ENCODE measurements around the gene SKOR1. TPM values are rescaled to one million over a fixed set of nuclear protein-coding genes. Genes with fewer than 3 reads are reported as not detected.

Gene SKOR1
- total RNA-seq, 1 donor, result 0.36 TPM

GRCh38 chr15:67863442-67863987 is 38.2 kb downstream of the SKOR1 start:
- H4K20me1 ChIP-seq (ENCODE audit: insufficient read depth, low read length), result no peaks in the 10 kb centered on the region
- H3K4me1 ChIP-seq (ENCODE audit: insufficient read depth, low read length), result peaks cover 9% of the 10 kb centered on the region
- DNase-seq (ENCODE audit: insufficient read length, low spot score, missing footprints), result peak; percentile 95
- H3K27ac ChIP-seq (ENCODE audit: low read depth, low read length), result no peak overlapping the region
- H3K79me2 ChIP-seq (ENCODE audit: insufficient read depth, low read length), result no peaks in the 10 kb centered on the region
- H3K36me3 ChIP-seq (ENCODE audit: insufficient read depth, low read length), result no peaks in the 10 kb centered on the region
- H3K4me3 ChIP-seq (ENCODE audit: insufficient read depth, low read length), result peak overlapping the region; percentile 64
- no peaks in the 10 kb centered on the region for H3K9me3 ChIP-seq (ENCODE audit: low read depth, low read length)
- peaks cover 17% of the 10 kb centered on the region for H3K27me3 ChIP-seq (ENCODE audit: insufficient read depth, low read length)
- peak overlapping the region; percentile 98 for H2AFZ ChIP-seq (ENCODE audit: low read length)
- peak overlapping the region; percentile 74 for H3K4me2 ChIP-seq (ENCODE audit: insufficient read depth, low read length)
- peak; percentile 79 for TF ChIP-seq CTCF (IDR thresholded peaks at IDR 0.05; ENCODE audit: extremely low read depth, low read depth, low read length)

GRCh38 chr15:67865331-67865730 is 40.0 kb downstream of the SKOR1 start:
- peak; percentile 72 for DNase-seq (ENCODE audit: insufficient read length, low spot score, missing footprints)
- Histone ChIP-seq H3K36me3 (ENCODE audit: insufficient read depth, low read length) (no peaks in the 10 kb centered on the region), H3K9me3 (ENCODE audit: low read depth, low read length) (no peaks in the 10 kb centered on the region), H3K4me1 (ENCODE audit: insufficient read depth, low read length) (peaks cover 9% of the 10 kb centered on the region), H3K4me2 (ENCODE audit: insufficient read depth, low read length) (peak overlapping the region; percentile 4), H3K27ac (ENCODE audit: low read depth, low read length) (no peak overlapping the region), H3K4me3 (ENCODE audit: insufficient read depth, low read length) (no peak overlapping the region), H3K79me2 (ENCODE audit: insufficient read depth, low read length) (no peaks in the 10 kb centered on the region), H3K27me3 (ENCODE audit: insufficient read depth, low read length) (peaks cover 17% of the 10 kb centered on the region), H4K20me1 (ENCODE audit: insufficient read depth, low read length) (no peaks in the 10 kb centered on the region), H2AFZ (ENCODE audit: low read length) (no peak overlapping the region)
- no peak for TF ChIP-seq CTCF (IDR thresholded peaks at IDR 0.05; ENCODE audit: extremely low read depth, low read depth, low read length)

GRCh38 chr15:67865766-67866165 is 40.5 kb downstream of the SKOR1 start:
- H3K4me1 ChIP-seq (ENCODE audit: insufficient read depth, low read length), result peaks cover 9% of the 10 kb centered on the region
- H3K9me3 ChIP-seq (ENCODE audit: low read depth, low read length), result no peaks in the 10 kb centered on the region
- H3K27me3 ChIP-seq (ENCODE audit: insufficient read depth, low read length), result peaks cover 17% of the 10 kb centered on the region
- no peaks in the 10 kb centered on the region for H3K79me2 ChIP-seq (ENCODE audit: insufficient read depth, low read length)
- H3K4me2 ChIP-seq (ENCODE audit: insufficient read depth, low read length), result no peak overlapping the region
- H3K36me3 ChIP-seq (ENCODE audit: insufficient read depth, low read length), result no peaks in the 10 kb centered on the region
- no peak for TF ChIP-seq CTCF (IDR thresholded peaks at IDR 0.05; ENCODE audit: extremely low read depth, low read depth, low read length)
- H4K20me1 ChIP-seq (ENCODE audit: insufficient read depth, low read length), result no peaks in the 10 kb centered on the region
- no peak overlapping the region for H3K4me3 ChIP-seq (ENCODE audit: insufficient read depth, low read length)
- H2AFZ ChIP-seq (ENCODE audit: low read length), result no peak overlapping the region
- no peak for DNase-seq (ENCODE audit: insufficient read length, low spot score, missing footprints)
- no peak overlapping the region for H3K27ac ChIP-seq (ENCODE audit: low read depth, low read length)

GRCh38 chr15:67869701-67870100 is 44.4 kb downstream of the SKOR1 start:
- Histone ChIP-seq H4K20me1 (ENCODE audit: insufficient read depth, low read length) (no peaks in the 10 kb centered on the region), H3K4me3 (ENCODE audit: insufficient read depth, low read length) (no peak overlapping the region), H3K4me2 (ENCODE audit: insufficient read depth, low read length) (no peak overlapping the region), H3K9me3 (ENCODE audit: low read depth, low read length) (no peaks in the 10 kb centered on the region), H2AFZ (ENCODE audit: low read length) (no peak overlapping the region), H3K27me3 (ENCODE audit: insufficient read depth, low read length) (peaks cover 25% of the 10 kb centered on the region), H3K79me2 (ENCODE audit: insufficient read depth, low read length) (no peaks in the 10 kb centered on the region), H3K36me3 (ENCODE audit: insufficient read depth, low read length) (no peaks in the 10 kb centered on the region), H3K27ac (ENCODE audit: low read depth, low read length) (no peak overlapping the region), H3K4me1 (ENCODE audit: insufficient read depth, low read length) (no peaks in the 10 kb centered on the region)
- no peak for DNase-seq (ENCODE audit: insufficient read length, low spot score, missing footprints)
- TF ChIP-seq CTCF (IDR thresholded peaks at IDR 0.05; ENCODE audit: extremely low read depth, low read depth, low read length), result no peak
